GM11168 (cell line): ENCODE results near the gene FAM53A.

Experiments
- in situ Hi-C: fragments of 300-500 bp; cut with MboI; formaldehyde crosslinking; loops from one replicate; pipeline ENCODE4 v1.12.0; 2022; ENCODE audit warnings: low sequenced_read_pairs; ENCODE audit not compliant: unreplicated experiment

FAM53A gene

GRCh38 chr4:1597021-1597931, 86.8 kb downstream of the FAM53A start:
- in situ Hi-C loops = no loop called here

DNA sequence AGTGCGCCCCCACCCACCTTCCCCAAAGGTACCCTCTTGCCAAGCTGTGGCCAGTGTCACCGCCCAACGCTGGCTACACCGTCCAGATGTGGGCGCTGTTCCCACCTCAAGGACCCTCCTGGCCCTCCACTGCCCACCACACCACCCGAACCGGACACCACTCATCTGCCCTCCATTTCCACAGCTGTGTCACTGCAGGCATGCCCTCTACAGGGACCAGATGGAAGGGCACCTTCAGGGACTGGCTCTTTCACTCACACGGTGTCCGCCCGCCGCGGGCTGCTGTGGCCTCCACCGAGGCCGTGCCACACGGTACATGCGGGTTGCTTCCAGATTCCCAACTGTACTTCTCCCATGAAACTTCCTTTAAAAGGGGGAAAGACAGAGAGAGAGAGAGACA, 87.7 kb downstream of the FAM53A start:
- in situ Hi-C loops = no loop called here

GRCh38 chr4:1595789-1596325, 88.3 kb downstream of the FAM53A start:
- in situ Hi-C loops = no loop called here

DNA sequence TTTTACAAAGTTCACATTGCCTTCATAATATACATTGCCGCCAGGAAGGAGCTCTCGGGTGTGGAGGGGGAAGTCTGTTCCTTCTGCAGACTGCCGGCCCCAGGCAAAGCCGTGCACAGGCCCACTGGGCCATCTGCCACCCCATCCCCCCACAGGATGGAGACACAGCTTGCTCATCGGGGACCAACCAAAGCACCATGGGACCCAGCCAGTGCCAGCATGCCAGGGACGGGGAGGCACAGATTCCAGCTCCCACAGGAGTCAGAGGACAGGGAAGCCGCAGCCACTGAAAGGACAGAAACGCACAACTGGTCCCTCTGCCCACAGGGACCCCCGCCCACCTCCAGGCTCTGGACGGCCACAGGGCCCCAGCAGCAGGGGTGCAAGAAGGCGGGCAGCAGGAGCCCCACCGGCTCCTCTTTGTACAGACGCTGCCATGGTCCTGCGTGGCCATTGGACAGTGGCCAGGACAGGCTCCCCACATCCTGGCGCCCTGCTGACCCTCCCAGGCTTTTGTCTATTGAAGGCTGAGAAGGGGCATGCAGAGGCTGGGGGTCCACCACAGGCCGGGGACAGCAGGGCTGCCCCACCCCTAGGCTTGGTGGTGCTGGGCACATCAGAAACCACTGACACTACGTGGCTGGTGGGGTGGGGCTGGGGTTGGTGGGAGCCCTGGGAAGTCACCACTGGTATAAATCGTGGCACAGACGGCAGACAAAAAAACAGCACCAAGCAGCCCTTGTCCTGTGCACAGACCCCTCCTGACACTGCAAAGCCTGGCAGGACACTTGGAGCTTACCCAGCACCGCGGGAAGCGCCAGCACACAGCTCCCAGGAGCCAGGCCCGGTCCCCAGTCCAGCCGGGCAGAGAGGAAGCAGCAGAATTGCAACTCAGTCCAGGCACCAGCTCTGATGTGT, 89.0 kb downstream of the FAM53A start:
- in situ Hi-C loops = no loop called here

DNA sequence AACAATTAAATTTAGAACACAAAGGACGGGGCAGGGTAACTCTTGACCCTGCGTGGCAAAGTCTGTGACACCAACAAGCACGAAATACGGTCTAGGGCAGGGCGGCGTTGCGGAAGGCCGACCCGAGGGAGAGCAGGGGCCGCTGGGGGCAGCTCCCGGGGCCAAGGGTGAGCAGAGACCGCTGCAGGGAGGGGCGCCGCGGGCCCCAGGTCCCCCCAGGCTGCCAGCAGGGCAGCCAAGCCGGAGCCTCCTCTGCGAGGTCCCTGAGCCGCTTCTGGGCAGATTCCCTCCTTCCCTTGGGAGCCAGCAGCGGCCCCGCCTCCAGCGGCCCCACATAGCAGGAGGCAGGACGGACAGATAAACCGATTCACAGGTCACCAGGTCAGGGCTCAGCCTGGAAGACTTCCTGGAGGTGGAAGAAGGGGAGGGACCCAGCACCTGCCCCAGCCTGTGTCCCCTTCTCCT, 90.2 kb downstream of the FAM53A start:
- in situ Hi-C loops = no loop called here

DNA sequence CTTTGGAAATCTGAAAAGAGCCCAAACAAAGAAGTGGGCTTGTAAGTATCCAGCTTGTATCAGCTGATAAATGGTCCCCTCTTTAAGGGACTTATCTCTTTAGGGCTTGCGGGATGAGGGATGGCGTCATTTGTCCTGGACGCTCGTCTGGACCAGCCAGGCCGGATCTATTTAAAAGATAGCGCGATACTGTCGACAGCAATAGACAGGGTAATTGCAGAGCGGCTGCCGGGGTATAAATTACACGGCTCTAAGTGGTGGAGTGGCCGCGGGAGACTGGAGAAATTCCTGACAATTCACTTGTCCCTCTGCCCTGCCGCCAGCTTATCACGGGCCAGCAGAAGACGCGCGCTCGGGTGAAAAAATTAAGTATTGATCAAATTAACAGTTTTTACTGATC, 90.7 kb downstream of the FAM53A start:
- in situ Hi-C loops = no loop called here

- in situ Hi-C loops = no loop called here
Measured at GRCh38 chr4:1592709-1593417, 91.2 kb downstream of the FAM53A start.

GRCh38 chr4:1592068-1592708, 91.9 kb downstream of the FAM53A start:
- in situ Hi-C loops = no loop called here

DNA sequence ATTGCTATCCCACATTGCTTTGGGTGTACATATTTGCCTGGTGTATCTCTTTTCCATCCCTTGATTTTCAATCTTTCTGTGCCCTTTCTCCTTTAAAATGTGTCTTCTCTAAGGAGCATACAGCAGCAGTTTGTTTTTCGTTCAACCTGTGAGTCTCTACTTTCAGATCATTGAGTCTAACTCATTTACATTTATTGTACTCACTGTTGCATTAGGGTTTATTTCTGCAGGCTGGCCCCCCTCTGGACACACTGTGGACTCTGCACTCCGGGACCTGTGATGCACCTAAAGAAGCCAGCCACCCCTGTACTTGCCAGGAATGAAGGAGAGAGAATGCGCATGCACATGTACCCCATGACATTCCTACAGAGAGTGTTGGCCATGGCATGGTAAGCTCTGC, 93.0 kb downstream of the FAM53A start:
- in situ Hi-C loops = no loop called here

GRCh38 chr4:1590244-1590643, 93.9 kb downstream of the FAM53A start:
- in situ Hi-C loops = no loop called here
